HG03045 (cell line): ENCODE data around the gene EDN2.

Experiments
- ATAC-seq: cut with Tn5 transposase; IDR thresholded peaks from one replicate; pipeline ENCODE4 v1.9.1; 2021; ENCODE audit warnings: mild to moderate bottlenecking, moderate library complexity; ENCODE audit not compliant: unreplicated experiment

Gene EDN2

DNA sequence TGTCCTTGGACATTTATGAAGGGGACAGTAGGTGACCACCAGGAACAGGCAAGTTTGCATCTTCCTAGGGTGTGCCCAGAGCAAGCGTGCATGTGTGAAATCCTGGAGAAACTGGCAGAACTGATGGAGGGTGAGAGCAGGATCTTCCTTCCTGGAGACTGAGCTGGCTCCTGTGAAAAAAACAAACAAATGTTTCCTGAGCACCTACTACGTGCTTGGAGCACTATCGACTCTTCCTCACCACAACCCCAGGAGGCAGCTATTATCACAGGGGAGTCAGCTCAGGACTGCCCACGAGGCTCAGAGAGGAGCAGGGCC is 1.5 kb upstream of the EDN2 start:
- ATAC-seq: no peak

DNA sequence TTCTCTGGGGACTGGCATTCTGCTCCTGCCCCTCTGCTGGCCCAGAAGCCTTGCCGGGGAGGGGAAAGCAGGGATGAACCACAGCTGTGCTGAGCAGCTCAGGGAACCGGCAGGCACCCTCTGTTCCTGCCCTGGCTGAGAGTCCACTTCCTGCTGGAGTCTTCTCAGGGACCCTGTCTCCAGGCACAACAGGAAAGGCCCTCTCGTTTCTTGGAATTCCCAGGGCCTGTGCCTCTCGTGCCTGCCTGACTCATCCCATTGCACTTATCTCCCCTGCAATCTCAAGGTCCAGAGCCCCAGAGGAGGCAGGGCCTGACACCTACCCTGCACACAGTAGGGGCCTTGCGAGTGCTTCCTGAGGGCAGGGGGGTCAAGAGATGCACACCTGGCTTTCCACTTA is 1.1 kb upstream of the EDN2 start:
- no peak for ATAC-seq

DNA sequence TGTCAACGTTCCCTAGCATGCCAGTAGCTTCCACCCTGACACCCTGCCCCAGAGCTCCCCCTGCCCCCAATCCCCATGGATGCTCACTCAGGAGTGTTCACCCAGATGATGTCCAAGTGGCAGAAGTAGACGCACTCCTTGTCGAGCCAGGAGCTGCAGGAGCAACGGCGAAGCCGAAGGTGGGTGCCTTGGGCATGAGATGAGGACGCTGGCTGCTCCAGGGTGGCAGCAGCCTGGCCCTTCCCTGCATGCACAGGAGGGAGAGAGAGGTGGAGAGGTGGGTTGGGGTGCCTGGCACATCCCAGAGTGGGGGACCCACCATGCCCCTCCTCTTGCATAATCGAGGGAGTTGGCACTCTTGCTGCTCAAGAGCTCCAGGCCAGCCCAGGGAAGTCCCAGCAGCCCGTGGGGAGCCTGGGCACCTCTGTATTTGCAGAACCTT is 502 bp downstream of the EDN2 start:
- no peak for ATAC-seq

DNA sequence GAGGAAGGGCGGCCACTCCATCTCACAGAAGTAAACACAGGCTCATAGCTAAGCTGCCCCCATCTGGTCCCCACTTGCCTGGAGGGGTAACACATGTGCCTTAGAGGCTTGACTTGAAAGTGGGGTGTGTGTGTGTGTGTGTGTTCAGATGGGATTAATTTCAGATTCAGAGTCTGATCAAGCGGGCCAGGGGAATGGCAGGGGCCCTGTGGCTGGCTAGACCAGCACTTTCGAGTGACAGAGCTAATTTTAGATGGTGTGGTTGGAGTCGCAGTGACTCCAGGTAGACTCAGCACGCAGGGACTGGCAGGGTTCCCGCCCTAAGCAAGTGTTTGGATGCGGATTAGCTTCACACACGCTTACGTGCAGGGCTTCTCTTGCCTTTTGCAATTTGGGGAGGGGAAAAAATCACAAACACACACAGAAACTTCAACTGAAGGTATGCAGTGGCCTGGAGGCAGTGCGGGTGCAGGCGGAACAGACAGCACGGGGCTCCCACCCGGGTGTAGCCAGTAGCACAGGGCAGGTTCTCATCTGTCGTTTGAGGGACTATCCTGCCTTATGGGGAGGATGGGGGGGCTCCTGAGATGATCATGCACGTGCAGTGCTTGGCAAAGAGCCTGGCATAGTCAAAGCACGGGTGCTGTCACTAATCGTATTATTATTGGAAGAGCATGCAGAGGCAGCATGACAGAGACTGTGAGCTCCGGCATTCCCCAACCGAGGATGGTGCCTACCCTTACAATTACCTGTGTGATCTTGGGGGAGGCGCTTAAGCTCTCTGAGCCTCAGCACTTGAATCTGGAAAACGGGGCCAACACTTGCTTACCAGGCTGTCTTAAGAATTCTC is 1.3 kb downstream of the EDN2 start:
- no peak for ATAC-seq

DNA sequence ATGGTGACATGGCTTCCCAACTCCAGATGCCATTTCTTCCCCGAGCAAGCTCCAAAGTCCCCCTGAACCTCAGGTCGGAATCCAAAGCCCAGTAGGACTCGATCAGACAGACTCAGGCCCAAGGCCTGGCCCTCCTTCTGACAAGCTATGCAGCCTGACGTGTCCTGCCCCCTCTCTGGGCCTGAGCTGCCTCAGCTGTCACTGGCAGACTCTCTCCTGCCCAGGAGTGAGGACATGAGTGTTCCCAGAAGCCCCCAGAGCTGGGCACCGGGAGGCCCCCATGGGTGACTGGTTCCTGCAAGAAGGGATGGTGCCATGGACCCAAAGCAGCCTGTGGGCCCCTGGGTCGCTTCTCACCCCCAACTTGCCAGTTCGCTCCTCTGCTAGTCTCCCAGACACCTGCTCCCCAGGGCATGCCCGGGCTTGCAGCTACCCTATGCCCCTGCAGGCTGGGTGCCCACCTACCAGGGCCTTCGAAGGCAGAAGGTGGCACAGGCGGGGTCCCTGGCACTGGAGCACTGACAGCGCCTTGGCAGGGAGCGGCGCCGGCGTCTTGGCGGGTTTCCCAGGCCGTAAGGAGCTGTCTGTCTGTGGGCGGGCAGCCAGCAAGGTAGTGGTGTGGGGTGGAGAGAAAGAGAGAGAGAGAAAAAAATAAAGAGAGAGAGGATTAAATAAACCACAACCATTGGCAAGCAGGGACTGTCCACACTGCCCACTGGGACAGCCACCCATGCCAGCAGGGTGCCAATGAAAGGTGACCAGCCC is 2.3 kb downstream of the EDN2 start:
- no peak for ATAC-seq

DNA sequence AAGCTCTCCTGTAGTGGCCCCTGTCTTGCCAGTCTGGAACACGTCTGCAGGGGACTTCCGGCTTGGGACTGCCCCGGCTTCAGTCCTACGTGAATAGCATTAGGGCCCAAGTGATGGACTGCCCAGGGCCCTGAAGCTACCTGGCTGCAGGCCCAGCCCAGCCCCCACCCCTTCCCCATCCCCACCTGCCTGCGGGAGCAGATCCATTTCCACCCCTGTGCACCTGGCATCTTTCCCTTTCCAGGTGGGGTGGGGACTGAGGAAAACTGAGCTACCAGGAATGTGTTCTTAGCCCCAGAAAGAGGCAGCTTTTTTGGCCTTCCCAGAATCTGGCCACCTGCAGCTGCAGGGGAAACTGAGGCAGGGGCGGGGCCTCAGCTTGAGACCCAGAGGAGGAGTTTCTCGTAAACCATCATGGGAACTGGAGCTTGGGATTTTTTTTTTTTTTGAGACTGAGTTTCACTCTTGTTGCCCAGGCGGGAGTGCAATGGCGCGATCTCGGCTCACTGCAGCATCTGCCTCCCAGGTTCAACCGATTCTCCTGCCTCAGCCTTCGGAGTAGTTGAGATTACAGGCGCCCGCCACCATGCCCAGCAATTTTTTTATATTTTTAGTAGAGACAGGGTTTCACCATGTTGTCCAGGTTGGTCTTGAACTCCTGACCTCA is 3.2 kb downstream of the EDN2 start:
- no peak for ATAC-seq

DNA sequence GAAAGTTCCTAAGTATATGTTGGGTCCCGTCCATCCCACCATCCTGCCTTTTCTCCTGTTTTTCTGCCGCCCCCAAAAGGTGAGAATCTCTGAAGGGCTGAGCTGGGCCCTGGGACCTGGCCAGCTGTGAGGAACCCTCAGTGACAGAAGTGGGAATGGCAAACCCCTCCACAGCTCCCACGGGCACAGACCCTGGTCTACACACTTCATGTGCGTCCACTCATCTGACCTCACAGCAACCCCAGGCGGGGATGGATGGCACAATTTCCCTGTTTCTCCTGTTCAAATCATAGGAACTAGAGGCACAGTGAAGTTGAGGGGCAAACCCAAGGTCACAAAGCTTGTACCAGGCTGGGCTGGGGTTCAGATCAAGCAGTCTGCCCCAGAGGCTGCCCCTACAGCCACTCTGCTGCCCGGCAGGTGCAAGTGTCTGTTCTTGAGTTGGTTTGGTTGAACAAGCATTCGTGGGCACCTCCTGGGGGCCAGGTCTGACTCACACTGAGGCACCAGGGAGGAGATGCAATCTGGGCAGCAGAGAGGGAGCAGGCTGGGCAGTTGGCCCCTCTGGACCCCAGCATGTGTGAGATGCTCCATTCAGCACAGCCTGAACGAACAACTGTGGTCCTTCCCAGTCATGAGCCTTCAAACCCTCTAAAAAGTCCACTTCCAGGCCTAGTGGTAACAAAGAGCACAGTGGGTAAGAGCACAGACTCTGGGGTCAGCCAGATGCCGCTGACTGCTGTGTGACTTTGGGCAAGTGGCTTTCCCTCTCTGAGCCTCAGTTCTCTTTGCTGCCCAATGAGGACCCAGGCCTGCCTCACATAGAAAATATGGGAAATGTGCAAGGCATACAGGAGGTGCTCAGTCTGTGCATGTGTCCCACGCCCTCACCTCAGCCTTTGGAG is 4.0 kb downstream of the EDN2 start:
- ATAC-seq: no peak

DNA sequence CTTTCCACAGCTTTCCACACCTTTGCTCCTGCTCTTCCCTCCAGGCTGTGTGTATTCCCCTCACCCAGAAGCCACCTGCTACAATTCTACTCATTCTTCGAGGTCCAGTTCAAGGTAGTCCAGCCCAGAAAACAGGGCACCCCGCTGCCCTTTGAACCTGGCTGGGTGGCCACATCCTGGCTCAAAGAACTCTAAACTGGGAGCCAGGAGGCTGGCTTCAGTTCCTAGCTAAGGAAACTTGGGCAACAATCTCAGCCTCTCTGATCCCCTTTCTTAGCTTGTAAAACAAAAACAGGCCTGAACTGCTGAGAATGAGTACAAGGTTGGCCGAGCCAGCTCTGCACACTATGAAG is 4.7 kb downstream of the EDN2 start:
- ATAC-seq: no peak

DNA sequence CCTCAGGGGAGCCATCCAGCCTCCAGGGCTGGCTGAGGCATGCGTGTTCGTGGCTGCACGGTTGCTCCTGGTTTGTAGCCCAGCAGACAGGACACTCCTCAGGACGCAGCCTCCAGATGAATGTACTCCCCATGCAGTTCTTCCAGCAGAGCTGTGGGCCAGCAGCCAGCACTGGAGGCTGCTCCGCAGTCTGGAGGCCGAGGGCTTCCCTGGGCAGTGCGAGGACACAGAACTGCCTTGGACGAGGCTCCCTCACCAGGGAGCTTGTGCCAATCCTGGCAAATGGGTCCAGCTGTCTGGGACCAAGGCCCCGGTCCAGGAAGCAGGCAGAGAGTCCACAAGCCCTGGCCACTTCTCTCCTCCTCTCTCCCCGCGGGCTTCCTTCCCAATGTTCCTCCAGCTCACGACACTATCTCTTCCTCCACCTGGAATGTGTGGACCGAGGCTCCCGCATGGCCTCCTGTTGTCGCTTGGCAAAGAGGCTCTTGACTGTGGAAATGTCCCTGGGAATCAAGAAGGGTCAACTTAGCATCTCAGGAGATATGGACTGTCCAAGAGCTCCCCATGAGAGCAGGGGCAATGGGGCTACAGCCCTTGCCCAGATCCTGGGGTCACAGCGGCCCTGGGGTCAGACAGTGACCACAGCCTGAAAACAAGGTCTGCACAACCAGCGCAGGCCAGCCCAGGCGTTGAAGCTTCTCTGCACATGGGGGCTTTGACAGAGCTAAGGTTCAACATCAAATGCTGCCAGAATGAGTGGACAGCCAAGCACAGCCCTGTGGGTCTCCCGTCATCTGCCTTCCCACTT is 5.3 kb downstream of the EDN2 start:
- no peak for ATAC-seq

DNA sequence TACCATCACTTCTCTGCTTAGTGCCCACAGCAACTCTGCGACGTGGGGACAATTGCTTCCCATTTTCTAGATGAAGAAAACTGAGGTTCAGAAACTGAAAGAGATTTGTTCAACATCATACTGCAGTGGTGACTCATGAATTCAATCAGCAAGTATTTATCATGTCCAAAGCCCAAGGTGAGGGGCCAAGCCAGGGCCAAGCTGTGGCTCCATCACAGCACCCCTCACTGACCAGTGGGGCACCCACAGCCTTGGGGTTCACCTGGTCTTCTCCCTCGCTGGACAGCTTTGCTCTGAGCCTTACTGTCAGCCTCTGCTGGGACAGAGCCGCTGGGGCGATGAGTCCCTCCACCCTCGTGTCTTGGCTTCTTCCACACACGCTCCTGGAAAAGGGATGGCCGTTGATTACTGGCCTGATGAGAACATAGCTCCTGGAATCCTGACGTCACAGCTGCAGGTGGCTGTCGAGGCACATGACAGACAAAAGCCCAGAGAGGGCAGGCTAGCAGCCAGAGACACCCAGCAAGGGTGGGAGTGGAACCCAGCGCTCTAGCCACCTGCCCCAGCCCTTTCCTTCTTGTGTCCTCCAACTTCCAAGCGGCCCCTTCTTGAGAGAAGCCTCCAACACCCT is 6.2 kb downstream of the EDN2 start:
- no peak for ATAC-seq

DNA sequence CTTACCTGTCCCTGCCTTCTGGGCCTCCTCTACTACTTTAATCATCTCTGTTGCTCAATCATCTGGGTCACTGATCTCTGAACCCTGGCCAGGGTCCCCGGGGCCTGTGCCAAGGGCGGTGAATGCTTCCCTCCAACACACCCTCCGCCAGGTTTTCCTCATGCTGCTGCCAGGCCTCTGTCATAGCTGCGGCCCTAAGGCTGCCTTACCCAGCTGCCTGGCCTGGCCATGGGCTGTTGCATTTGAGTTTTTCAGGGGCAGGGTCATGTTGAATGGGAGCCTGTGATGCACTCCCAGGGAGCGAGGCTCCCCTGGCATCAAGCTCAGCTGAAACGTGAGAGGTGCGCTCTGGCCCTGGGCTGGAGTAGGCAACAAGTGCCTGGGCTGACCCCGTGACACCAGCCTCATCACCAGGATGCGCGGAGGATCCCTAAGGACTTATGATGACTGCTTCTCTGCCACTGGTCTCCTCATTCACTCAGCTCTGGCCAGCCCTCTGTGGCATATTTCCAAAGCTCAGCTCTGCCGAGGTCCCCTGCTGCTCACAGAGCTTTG is 7.6 kb downstream of the EDN2 start:
- no peak for ATAC-seq

DNA sequence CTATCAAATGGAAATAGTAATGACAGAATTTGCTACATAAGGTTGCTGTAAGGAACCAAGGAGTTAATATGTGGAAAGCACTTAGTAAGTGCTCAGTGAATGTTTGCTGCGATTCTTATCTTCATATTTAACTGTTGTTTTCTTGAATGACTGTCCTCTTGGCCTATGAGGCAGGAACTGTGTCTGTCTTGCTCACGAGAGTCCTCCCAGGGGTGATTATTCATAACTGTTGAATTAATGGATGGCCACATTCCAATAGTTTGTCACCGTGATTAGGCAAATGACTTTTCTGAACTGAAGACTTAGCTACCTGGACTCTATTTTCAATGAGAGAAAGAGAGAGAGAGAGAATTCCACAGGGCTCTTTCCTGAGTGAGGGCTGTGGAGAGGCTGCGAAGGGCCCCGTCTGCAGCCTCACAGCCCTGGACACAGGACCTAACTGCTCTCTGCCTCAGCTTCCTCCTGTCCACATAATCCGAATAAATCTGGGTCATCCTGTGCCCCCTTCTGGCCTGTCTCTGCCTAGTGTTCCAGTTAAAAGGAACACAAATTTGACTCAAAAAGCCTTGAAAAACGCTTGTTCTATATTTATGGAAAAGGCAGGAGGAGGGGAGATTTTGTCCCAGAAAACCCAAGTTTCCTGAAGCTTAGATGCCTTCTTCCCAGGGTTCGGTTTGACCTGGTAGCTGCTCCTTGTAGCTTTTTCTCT is 8.5 kb downstream of the EDN2 start:
- no peak for ATAC-seq

DNA sequence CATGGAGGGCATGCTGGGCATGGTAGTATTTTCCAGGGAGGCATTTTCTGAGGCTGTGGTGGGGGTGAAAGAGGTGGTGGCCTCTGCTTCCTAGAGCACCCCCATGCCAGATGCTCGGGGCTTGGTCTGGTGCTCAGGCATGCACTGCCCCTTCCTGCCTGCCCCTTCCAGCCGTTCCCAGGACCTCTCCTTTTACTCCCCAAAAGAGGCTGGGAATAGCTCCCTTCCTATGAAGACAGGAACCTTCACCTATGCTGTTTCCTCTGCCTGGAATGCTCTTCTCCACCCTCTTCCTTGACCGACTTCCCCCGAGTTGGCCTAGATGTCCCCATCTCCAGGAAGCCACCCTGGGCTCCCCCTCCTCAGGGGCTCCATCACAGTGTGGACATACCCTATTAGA is 9.1 kb downstream of the EDN2 start:
- no peak for ATAC-seq

DNA sequence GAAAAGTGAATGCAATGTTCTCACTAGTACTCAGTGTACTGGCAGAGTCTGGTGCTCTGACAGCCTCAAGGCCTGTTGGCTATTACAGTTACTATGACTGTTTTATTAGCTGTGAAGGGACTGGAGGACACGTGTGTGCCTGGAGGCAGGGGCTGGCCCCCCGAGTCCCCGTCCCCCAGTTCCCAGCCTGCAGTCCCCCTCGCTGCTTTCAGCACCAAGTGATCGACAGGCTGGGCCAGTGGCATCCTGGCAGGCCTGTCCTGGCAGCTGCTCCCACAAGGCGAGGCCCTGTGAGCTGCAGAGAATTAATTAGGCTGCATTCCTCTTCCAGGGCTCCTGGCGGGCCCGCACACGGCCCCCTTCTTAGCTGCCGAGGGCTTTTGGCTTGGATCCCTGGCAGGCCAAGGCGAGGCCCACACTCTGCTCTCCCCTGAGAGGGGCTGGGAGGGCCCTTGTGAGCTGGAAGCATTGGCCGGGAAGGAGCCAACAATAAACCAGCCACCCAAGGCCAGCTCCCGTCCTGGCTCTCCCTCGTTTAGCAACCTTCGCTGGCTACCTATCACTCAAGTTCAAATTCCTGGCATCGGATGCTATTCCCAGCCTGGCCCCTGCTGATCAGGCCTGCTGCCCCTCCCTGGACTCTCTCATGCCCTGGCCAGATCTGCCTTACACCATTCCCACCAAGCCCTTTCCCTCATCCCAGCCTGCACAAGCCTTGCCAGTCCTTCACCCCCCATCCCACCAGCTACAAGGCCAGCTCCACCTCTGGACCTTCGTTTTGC is 9.8 kb downstream of the EDN2 start:
- ATAC-seq: no peak

DNA sequence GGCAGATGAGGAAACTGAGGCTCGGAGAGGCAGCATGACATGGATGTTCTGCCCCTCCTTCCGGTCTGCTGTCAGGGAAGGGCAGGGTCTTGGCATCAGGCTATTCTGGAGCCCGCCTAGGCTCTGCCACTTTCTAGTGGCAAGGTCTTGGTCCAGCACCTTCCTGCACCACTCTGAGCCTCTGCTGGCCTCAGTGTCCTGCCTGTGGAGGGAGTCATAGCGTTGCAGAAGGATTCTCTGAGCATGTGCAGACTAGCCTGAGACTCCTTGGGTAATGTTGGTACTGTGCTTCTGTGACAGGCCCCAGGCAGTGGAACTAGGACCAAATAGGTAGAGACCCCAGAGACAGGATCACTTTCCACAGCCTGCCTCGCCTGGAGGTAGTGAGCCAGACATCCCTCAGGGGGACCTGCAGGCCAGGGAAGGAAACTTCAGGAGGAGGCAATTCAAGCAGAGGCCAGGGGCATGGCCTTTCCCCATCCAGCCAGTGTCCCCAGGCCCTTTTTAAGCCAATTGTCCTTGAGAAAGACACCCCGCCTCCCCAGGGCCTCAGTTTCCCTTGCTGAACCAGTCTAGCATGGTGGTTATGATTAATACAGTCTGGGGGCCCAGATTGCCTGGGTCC is 10.6 kb downstream of the EDN2 start:
- ATAC-seq: no peak

DNA sequence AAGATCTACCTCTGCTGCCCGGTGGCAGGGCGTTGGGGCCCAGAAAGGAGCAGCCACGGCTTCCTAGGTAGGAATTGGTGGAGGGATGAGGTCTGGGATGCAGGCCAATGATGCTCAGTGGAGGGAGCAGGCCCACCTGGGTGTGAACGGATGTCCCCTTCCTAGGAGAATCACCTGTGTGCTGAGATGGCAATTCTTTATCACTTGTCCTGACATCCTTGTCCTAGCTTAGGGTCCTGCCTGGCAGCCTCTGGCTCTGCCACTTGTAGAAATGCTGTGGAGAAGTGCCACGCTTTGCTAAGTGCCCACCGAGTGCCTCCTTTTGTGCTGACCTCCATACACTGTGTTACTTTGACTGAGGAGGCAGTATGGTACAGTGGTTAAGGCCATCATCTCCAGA is 12.8 kb downstream of the EDN2 start:
- ATAC-seq: no peak

DNA sequence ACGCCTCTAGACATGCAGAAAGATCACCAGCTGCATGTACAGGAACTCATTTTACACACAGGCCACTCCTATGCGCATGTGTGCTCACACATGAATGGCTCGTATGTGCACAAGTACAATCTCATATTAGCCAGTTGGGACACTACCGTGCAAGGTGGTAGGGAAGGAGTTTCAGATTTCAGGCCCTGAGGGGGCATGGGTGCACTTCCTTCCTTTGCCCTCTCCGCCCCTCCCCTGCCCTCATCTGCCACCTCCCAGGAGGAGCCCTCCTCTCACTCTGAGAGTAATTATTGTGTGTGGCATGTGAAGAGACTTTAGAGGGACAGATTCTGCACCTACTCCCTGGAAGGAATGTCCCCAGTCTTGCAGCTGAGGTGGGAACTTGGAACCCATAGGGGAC is 14.8 kb downstream of the EDN2 start:
- ATAC-seq: no peak
